Activated CD4-positive, alpha-beta T cell treated with anti-CD3 and anti-CD28 coated beads, Interleukin-2, amount 10 ng/mL, durations not matched to agents 24 days and 14 days (primary cell): ENCODE measurements around the gene IL1RL1. TPM values are rescaled to one million over a fixed set of nuclear protein-coding genes. Genes with fewer than 3 reads are reported as not detected.
A peak's percentile ranks its signal among the peaks of the same experiment; 100 is the strongest.

Source experiments
- DNase-seq: peaks from one replicate; pipeline ENCODE4 v3.0.0; 2022
- H3K27ac Mint-ChIP-seq: one replicate; pipeline ENCODE4 v1.8.0; 2022; ENCODE audit warnings: mild to moderate bottlenecking, mixed read lengths
- H3K27me3 Mint-ChIP-seq: one replicate; pipeline ENCODE4 v1.8.0; 2022; ENCODE audit warnings: mixed read lengths
- H3K36me3 Mint-ChIP-seq: one replicate; pipeline ENCODE4 v1.8.0; 2022; ENCODE audit warnings: low read depth, mild to moderate bottlenecking, mixed read lengths
- H3K4me1 Mint-ChIP-seq: one replicate; pipeline ENCODE4 v1.8.0; 2021; ENCODE audit warnings: mixed read lengths
- H3K4me3 Mint-ChIP-seq: one replicate; pipeline ENCODE4 v1.8.0; 2022; ENCODE audit warnings: mild to moderate bottlenecking, moderate library complexity, mixed read lengths
- H3K9me3 Mint-ChIP-seq: one replicate; pipeline ENCODE4 v1.8.0; 2021; ENCODE audit warnings: mixed read lengths
- intact Hi-C: fragments of 100-400 bp; cut with micrococcal nuclease; formaldehyde crosslinking; loops from one replicate; pipeline ENCODE4 v1.15.1; 2023
- total RNA-seq: library from RNA; stranded (reverse); gene quantifications from 2 replicates; pipeline ENCODE4 v1.2.3, GENCODE V29; 2022

Gene IL1RL1
- total RNA-seq, 1 donor from 2014 or later = 0.84 TPM

GRCh38 chr2:102355526-102356380 lies 44.4 kb downstream of the IL1RL1 start, which contains the start of gene IL18R1:
Gene IL18R1, plus strand, starts transcription at chr2:102355796. Its CDS starts 6,865 bp downstream, at chr2:102362661.
- intact Hi-C loops = loop anchor here (1.0 to 5.0 kb wide), 6 partner anchors 12 to 353 kb away; no protein-coding TSS in a partner anchor
- Mint-ChIP-seq H3K27me3 (no peaks in the 10 kb centered on the region), H3K4me3 (peak within 1 kb of the TSS; percentile 99), H3K9me3 (no peaks in the 10 kb centered on the region), H3K4me1 (peaks cover 39% of the 10 kb centered on the region), H3K27ac (peak within 1 kb of the TSS; percentile 99), H3K36me3 (peaks cover 32% of the 10 kb centered on the region)
- peak; percentile 92 for DNase-seq

GRCh38 chr2:102356381-102356712 lies 45.0 kb downstream of the IL1RL1 start:
- peaks cover 37% of the 10 kb centered on the region for H3K36me3 Mint-ChIP-seq
- DNase-seq = no peak
- peak overlapping the region; percentile 99 for H3K27ac Mint-ChIP-seq
- H3K4me3 Mint-ChIP-seq = peak overlapping the region; percentile 99
- H3K27me3 Mint-ChIP-seq = no peaks in the 10 kb centered on the region
- peaks cover 44% of the 10 kb centered on the region for H3K4me1 Mint-ChIP-seq
- no peaks in the 10 kb centered on the region for H3K9me3 Mint-ChIP-seq
- intact Hi-C loops = loop anchor here (1.0 to 5.0 kb wide), 6 partner anchors 11 to 354 kb away; no protein-coding TSS in a partner anchor

- Mint-ChIP-seq H3K4me1 (peaks cover 47% of the 10 kb centered on the region), H3K36me3 (peaks cover 41% of the 10 kb centered on the region), H3K27ac (peak overlapping the region; percentile 99), H3K9me3 (no peaks in the 10 kb centered on the region), H3K27me3 (no peaks in the 10 kb centered on the region), H3K4me3 (peak overlapping the region; percentile 99)
- intact Hi-C loops = loop anchor here (1.0 to 5.0 kb wide), 6 partner anchors 11 to 354 kb away; no protein-coding TSS in a partner anchor
- DNase-seq = no peak
Measured at GRCh38 chr2:102356741-102357140, 45.4 kb downstream of the IL1RL1 start.

- H3K4me3 Mint-ChIP-seq = peak overlapping the region; percentile 99
- H3K36me3 Mint-ChIP-seq = peaks cover 51% of the 10 kb centered on the region
- DNase-seq = no peak
- peak overlapping the region; percentile 99 for H3K27ac Mint-ChIP-seq
- peaks cover 55% of the 10 kb centered on the region for H3K4me1 Mint-ChIP-seq
- H3K27me3 Mint-ChIP-seq = no peaks in the 10 kb centered on the region
- intact Hi-C loops = loop anchor here (5.0 kb wide), 2 partner anchors 336 to 356 kb away; no protein-coding TSS in a partner anchor
- peaks cover 4% of the 10 kb centered on the region for H3K9me3 Mint-ChIP-seq
Measured at GRCh38 chr2:102357937-102358336, 46.6 kb downstream of the IL1RL1 start.

GRCh38 chr2:102358496-102358895 lies 47.1 kb downstream of the IL1RL1 start:
- Mint-ChIP-seq H3K4me3 (peak overlapping the region; percentile 99), H3K27ac (peak overlapping the region; percentile 7), H3K9me3 (peaks cover 9% of the 10 kb centered on the region), H3K36me3 (peaks cover 56% of the 10 kb centered on the region), H3K27me3 (no peaks in the 10 kb centered on the region), H3K4me1 (peaks cover 61% of the 10 kb centered on the region)
- DNase-seq = no peak
- intact Hi-C loops = loop anchor here (5.0 kb wide), 2 partner anchors 336 to 356 kb away; no protein-coding TSS in a partner anchor

GRCh38 chr2:102359527-102359926 lies 48.2 kb downstream of the IL1RL1 start:
- peaks cover 65% of the 10 kb centered on the region for H3K4me1 Mint-ChIP-seq
- peaks cover 66% of the 10 kb centered on the region for H3K36me3 Mint-ChIP-seq
- peaks cover 16% of the 10 kb centered on the region for H3K9me3 Mint-ChIP-seq

GRCh38 chr2:102361632-102362241 lies 50.4 kb downstream of the IL1RL1 start:
- H3K4me3 Mint-ChIP-seq = peak overlapping the region; percentile 67
- H3K27me3 Mint-ChIP-seq = no peaks in the 10 kb centered on the region
- H3K36me3 Mint-ChIP-seq = peaks cover 84% of the 10 kb centered on the region
- intact Hi-C loops = loop anchor here (10.0 kb wide), 1 partner anchor 637 kb away; no protein-coding TSS in a partner anchor
- peak overlapping the region; percentile 84 for H3K27ac Mint-ChIP-seq
- no peak for DNase-seq
- H3K4me1 Mint-ChIP-seq = peaks cover 73% of the 10 kb centered on the region
- H3K9me3 Mint-ChIP-seq = peaks cover 30% of the 10 kb centered on the region

More at GRCh38 chr2:102359527-102359926, 48.2 kb downstream of the IL1RL1 start:
- Mint-ChIP-seq H3K27ac (no peak overlapping the region), H3K27me3 (no peaks in the 10 kb centered on the region), H3K4me3 (peak overlapping the region; percentile 99)
- intact Hi-C loops = loop anchor here (5.0 kb wide), 2 partner anchors 337 to 357 kb away; no protein-coding TSS in a partner anchor
- DNase-seq = peak; percentile 31

GRCh38 chr2:102365763-102366162 lies 54.4 kb downstream of the IL1RL1 start:
- intact Hi-C loops = loop anchor here (2.0 to 10.0 kb wide), 6 partner anchors 15 to 1058 kb away; partner anchors contain the start of gene RNF149
- DNase-seq = no peak
- no peaks in the 10 kb centered on the region for H3K27me3 Mint-ChIP-seq
- peak overlapping the region; percentile 73 for H3K4me3 Mint-ChIP-seq
- H3K36me3 Mint-ChIP-seq = peaks cover 88% of the 10 kb centered on the region
- peaks cover 30% of the 10 kb centered on the region for H3K9me3 Mint-ChIP-seq
- peak overlapping the region; percentile 91 for H3K27ac Mint-ChIP-seq
- peaks cover 81% of the 10 kb centered on the region for H3K4me1 Mint-ChIP-seq

- Mint-ChIP-seq H3K27me3 (no peaks in the 10 kb centered on the region), H3K4me1 (peaks cover 77% of the 10 kb centered on the region), H3K27ac (peak overlapping the region; percentile 91), H3K36me3 (peaks cover 89% of the 10 kb centered on the region), H3K9me3 (peaks cover 30% of the 10 kb centered on the region), H3K4me3 (peak overlapping the region; percentile 73)
- DNase-seq = peak; percentile 64
- intact Hi-C loops = loop anchor here (1.0 to 10.0 kb wide), 11 partner anchors 10 to 1059 kb away; partner anchors contain the start of gene RNF149
Measured at GRCh38 chr2:102366406-102367112, 55.2 kb downstream of the IL1RL1 start.

GRCh38 chr2:102367331-102367971 lies 56.1 kb downstream of the IL1RL1 start:
- H3K9me3 Mint-ChIP-seq = peaks cover 30% of the 10 kb centered on the region
- H3K4me1 Mint-ChIP-seq = peaks cover 73% of the 10 kb centered on the region
- intact Hi-C loops = loop anchor here (1.0 to 10.0 kb wide), 11 partner anchors 11 to 1060 kb away; partner anchors contain the start of gene RNF149

GRCh38 chr2:102368461-102369109 lies 57.2 kb downstream of the IL1RL1 start:
- DNase-seq = peak; percentile 67
- intact Hi-C loops = loop anchor here (5.0 to 10.0 kb wide), 5 partner anchors 231 to 1061 kb away; partner anchors contain the start of gene RNF149
- peak overlapping the region; percentile 74 for H3K4me3 Mint-ChIP-seq
- peaks cover 20% of the 10 kb centered on the region for H3K9me3 Mint-ChIP-seq
- peaks cover 62% of the 10 kb centered on the region for H3K4me1 Mint-ChIP-seq
- no peaks in the 10 kb centered on the region for H3K27me3 Mint-ChIP-seq
- H3K36me3 Mint-ChIP-seq = peaks cover 83% of the 10 kb centered on the region
- H3K27ac Mint-ChIP-seq = peak overlapping the region; percentile 91

More at GRCh38 chr2:102367331-102367971, 56.1 kb downstream of the IL1RL1 start:
- peaks cover 86% of the 10 kb centered on the region for H3K36me3 Mint-ChIP-seq
- H3K4me3 Mint-ChIP-seq = peak overlapping the region; percentile 74
- H3K27me3 Mint-ChIP-seq = no peaks in the 10 kb centered on the region
- peak overlapping the region; percentile 91 for H3K27ac Mint-ChIP-seq
- peak; percentile 80 for DNase-seq

GRCh38 chr2:102369866-102370265 lies 58.5 kb downstream of the IL1RL1 start:
- Mint-ChIP-seq H3K9me3 (peaks cover 11% of the 10 kb centered on the region), H3K27ac (no peak overlapping the region), H3K36me3 (peaks cover 82% of the 10 kb centered on the region), H3K27me3 (no peaks in the 10 kb centered on the region), H3K4me3 (no peak overlapping the region), H3K4me1 (peaks cover 53% of the 10 kb centered on the region)
- DNase-seq = peak; percentile 53
- intact Hi-C loops = loop anchor here (5.0 to 10.0 kb wide), 5 partner anchors 233 to 1063 kb away; partner anchors contain the start of gene RNF149
